IPS-18c (cell line): ENCODE measurements around the gene C1orf210.

Source experiments
- H3K4me3 ChIP-seq: 2 replicates; pipeline ENCODE4 v1.7.0; 2013; ENCODE audit warnings: low read depth, mild to moderate bottlenecking, low read length, moderate library complexity; ENCODE audit not compliant: insufficient read depth
- H3K9me3 ChIP-seq: one replicate; pipeline ENCODE4 v1.6.1; 2013; ENCODE audit warnings: mild to moderate bottlenecking, low read length, moderate library complexity; ENCODE audit not compliant: control insufficient read depth, insufficient read depth

C1orf210 gene

DNA sequence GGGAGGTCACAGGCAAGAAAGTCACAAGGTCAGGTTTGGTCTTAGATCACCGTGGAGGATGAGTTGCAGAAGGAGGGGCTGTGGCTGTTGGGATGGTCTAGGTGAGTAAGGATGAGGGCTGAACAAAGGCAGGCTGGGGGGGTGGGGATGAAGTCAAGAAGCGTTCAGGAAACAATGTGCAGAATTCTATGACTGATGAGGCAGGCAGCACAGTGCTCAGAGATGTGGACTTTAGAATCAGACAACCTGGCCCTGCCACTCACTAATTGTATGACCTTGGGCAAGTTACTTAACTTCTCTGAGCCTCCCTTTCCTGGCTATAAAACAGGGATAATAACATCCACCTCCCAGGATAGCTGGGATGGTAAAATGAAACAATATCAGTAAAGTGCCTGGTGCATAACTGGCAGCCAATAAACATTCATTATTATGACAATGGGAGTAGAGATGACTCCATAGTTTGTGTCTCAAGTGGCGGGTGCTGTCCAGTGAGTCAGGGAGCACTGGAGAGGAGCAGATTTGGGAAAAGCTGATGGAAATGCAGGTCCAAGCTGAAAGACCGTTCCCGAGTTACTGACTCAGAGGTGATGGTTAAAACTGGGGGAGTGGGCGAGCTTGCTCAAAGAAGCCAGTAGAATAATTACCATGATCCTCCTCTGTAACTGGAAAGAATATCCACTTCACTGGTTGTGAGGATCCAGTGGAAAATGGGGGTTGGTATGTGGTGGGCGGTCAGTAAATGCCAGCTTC, 17.5 kb upstream of the C1orf210 start:
- Histone ChIP-seq H3K9me3 (peaks cover 4% of the 10 kb centered on the region), H3K4me3 (no peak overlapping the region)

DNA sequence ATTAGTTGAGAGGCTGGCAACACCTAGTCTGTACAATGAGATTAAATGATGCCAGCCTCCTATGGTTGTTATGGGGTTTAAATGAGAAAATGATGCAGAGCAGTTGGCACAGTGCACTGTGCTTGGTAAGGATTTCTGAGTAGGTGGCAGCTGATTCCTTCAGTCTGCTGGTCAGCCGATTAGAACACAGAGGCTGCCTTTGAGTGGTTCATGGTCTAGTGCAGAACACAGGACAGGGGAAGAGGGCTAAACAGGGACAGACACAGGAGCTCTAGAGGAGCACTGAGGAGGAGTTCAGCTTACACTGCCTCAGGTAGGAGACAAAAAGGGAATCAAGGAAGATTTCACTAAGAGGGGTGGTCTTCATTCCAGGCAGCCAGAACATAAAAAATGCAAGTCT, 16.8 kb upstream of the C1orf210 start:
- Histone ChIP-seq H3K4me3 (no peak overlapping the region), H3K9me3 (peaks cover 4% of the 10 kb centered on the region)

- H3K9me3 ChIP-seq = peaks cover 4% of the 10 kb centered on the region
These were observed 15.2 kb upstream of the C1orf210 start, which contains the start of gene TIE1 for GRCh38 chr1:43300378-43301094. TIE1 (plus strand) TSS chr1:43300982; CDS start chr1:43301072, 90 bp downstream.

GRCh38 chr1:43299101-43299500, 13.7 kb upstream of the C1orf210 start:
- H3K9me3 ChIP-seq = peaks cover 4% of the 10 kb centered on the region
- no peak overlapping the region for H3K4me3 ChIP-seq

More at GRCh38 chr1:43300378-43301094, 15.2 kb upstream of the C1orf210 start, which contains the start of gene TIE1:
- H3K4me3 ChIP-seq = no peak within 1 kb of the TSS

- H3K4me3 ChIP-seq = no peak overlapping the region
- peaks cover 4% of the 10 kb centered on the region for H3K9me3 ChIP-seq
These were observed 12.7 kb upstream of the C1orf210 start for GRCh38 chr1:43298055-43298454.

DNA sequence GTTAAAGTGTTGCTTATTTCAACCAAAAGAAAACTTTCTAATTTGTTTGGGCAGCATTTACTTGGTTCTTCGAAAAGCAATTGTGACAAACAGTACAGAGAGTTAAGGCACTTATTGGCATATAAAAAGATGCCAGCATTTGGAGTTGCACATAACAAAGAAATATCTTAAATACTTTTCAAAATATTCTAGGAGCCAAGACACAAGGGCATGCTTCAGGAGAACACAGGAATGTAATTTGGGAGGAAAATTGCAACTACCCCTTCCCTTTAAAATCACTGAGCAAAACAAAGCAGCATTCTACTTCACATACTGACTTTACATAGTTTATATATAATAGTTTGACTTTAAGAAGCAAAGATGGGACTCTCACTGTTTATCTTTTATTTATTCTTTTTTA, 10.8 kb upstream of the C1orf210 start:
- H3K4me3 ChIP-seq = no peak overlapping the region
- no peaks in the 10 kb centered on the region for H3K9me3 ChIP-seq

DNA sequence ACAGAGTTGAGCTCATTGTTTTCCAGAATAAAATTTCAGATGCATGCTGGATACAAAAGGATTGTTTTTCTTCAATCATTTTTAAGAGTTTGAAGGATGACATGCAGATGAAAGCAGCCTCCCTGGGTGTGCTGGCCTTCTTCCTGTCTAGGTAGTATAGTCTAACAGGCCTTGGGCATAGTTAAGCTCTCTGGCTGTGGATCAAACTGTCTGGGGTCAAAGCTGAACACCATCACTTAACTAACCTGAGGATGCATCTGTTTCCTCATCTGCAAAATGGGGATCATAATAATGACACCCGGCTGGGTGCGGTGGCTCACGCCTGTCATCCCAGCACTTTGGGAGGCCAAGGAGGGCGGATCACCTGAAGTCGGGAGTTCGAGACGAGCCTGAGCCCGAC, 9.4 kb upstream of the C1orf210 start:
- H3K4me3 ChIP-seq = no peak overlapping the region
- H3K9me3 ChIP-seq = no peaks in the 10 kb centered on the region

DNA sequence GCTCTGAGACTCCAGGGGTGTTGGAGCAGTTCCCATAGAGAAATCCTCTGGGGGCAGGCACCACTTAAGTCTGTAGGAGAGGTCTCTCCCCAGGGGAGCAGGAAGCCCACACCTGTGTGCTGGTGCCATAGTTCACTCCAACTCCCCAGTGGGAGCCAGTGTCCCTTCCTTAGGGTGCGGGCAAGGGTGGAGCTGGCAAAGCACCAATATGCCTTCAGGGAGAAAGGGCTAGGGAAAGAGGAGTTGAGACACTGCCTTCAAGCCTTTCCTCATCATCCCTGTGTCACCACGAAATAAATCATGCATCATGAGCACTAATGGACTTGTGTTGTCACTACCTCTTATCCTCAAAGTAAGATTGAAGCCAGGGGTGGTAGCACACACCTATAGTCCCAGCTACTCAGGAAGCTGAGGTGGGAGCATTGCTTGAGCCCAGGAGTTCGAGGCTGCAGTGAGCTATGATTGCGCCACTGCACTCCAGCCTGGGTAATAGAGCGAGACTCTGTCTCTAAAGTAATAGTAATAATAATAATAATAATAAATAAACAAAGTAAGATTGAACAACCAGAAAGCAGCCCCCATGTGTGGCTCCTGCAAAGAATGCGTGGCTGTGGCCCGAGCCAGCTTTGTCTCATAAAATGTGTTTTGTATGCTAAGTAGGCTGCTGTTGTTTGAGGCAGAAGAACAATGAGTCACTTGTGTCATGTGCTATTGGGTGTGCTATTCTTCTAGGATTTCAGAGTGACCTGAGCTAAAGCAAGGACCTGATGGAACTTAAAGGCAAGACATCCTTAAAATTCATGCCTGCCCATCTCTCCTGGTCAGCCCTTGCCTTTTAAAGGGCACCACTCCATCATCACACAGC, 8.7 kb upstream of the C1orf210 start:
- H3K9me3 ChIP-seq = no peaks in the 10 kb centered on the region
- no peak overlapping the region for H3K4me3 ChIP-seq

DNA sequence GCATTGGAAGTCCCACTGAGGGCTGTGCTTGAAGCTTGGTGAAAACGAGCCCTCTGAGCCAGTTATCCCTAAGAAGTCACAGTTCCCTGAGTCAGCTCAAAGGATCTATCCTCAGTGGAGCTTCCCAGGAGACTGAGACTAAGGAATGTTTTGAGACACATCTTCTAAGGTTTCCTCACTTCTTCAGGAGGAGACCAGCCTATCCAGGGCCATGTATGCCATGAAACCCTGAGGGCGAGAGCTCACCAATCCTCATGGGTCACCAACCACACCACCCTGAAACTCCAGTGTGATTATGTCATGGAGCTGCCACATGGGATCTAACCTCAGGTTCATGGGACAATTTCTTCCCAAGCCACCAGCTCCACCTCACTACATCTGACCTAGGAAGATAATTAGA, 7.8 kb upstream of the C1orf210 start:
- Histone ChIP-seq H3K9me3 (no peaks in the 10 kb centered on the region), H3K4me3 (no peak overlapping the region)

GRCh38 chr1:43292679-43293078, 7.3 kb upstream of the C1orf210 start:
- Histone ChIP-seq H3K9me3 (no peaks in the 10 kb centered on the region), H3K4me3 (no peak overlapping the region)

GRCh38 chr1:43292216-43292615, 6.8 kb upstream of the C1orf210 start:
- H3K4me3 ChIP-seq = no peak overlapping the region

DNA sequence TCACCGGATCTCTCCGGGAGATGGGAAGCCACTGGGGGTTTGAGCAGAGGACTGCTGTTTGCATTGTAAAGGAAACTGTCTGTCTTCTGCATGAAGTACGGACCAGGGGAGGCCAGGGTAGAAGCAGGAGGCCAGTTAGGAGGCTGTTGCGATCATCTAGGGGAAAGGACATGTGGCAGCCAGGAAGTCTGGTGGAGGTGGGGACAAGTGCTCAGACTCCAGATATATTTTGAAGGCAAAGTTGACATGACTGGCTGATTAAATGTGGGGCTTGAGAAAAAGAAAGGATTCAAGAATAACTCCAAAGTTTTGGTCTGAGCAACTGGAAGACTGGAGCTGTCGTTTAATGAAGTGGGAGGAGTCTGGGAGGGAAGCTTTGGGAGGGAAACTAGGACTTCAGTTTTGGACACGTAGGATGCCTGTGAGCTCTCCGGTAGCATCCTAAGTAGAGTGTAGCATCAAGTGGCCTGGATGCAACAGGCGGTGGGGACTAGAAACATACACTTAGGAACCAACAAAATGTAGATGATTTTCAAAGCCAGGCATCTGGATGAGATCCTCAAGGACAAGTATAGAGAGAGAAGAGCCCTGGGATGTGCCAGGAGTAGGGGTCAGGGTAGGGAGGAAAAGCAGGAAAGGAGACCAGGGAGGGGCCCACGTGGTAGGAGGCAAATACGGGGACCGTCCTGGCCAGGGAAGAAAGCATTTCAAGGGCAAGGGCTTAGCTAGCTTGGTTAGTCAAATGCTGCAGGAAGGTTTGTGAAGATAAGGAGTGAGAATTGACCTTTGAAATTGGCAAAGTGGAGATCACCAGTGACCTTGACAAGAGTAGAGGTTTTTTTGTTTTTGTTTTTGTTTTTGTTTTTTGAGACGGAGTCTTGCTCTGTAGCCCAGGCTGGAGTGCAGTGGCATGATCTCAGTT, 3.7 kb upstream of the C1orf210 start:
- H3K4me3 ChIP-seq = no peak overlapping the region
- H3K9me3 ChIP-seq = no peaks in the 10 kb centered on the region

More at GRCh38 chr1:43292216-43292615, 6.8 kb upstream of the C1orf210 start:
- no peaks in the 10 kb centered on the region for H3K9me3 ChIP-seq

DNA sequence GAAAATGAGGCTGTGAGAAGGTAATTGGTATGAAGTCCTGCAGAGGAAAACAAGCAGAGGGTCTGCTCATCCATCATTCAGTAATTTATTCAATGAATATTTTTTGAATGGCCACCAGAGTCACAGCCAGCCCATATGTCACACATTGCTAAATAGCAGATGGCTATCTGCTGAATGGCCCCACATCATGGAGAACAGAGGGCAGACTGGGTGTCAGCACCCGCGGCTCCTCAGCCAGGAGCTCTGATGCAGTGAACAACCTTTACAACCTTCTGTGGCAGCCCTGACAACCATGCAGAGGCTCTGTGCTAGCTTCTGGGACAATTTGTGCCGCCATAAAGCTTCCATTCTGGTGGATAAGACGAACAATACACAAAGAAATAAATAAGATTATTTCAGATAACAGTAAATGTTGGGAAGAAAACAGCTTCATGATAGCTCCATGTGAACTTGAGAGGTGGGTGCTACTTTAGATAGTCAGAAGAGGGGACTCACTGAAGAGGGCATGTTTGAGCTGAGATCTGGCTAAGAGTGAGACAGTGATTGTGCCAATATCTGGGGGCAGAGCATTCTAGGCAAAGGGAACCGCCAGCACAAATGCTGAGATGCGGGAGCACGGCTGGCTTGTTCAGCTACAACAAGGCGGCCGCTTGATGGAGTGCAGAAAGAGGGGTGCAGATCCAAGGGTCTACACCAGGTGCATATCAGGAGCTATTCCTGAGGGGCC, 2.8 kb upstream of the C1orf210 start:
- no peak overlapping the region for H3K4me3 ChIP-seq
- H3K9me3 ChIP-seq = no peaks in the 10 kb centered on the region

DNA sequence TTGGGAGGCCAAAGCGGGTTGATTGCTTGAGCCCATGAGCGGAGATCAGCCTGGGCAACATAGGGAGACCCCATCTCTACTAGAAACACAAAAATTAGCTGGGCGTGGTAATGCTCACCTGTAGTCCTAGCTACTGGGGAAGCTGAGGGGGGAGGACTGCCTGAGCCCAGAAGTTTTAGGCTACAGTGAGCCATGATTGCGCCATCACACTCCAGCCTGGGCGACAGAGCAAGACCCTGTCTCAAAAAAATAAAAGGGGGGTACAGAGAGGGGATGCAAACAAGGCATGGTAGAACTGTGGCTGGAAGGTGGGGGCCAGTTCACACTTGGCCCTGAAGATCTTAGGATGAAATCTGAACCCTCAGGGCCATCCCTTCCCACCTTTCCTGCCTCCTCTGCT, 1.2 kb upstream of the C1orf210 start:
- Histone ChIP-seq H3K4me3 (no peak overlapping the region), H3K9me3 (no peaks in the 10 kb centered on the region)

- Histone ChIP-seq H3K9me3 (no peaks in the 10 kb centered on the region), H3K4me3 (no peak overlapping the region)
These were observed 734 bp upstream of the C1orf210 start for GRCh38 chr1:43286115-43286514.

- H3K4me3 ChIP-seq = peak overlapping the region; percentile 56
- no peaks in the 10 kb centered on the region for H3K9me3 ChIP-seq
These were observed 753 bp downstream of the C1orf210 start for GRCh38 chr1:43284546-43285110.
